A673 (cell line): ENCODE data around the gene PDE4B. TPM values are rescaled to one million over a fixed set of nuclear protein-coding genes. Genes with fewer than 3 reads are reported as not detected.

Source experiments
- BruUV-seq: library from RNA; stranded (reverse); fragments of 400-500 nt; replicated peaks from 2 replicates; lab custom pipeline; 2021; lab: Mats Ljungman, UMichigan
- CTCF ChIA-PET: fragments of 300-600 bp; sonication (Branson Sonifier 250); formaldehyde crosslinking; loops from one replicate; lab custom pipeline; 2022; ENCODE audit warnings: antibody characterized with exemption; lab: Charles Lee
- POLR2A ChIA-PET: fragments of 300-600 bp; sonication (Branson Sonifier 250); formaldehyde crosslinking; loops from one replicate; lab custom pipeline; 2022; ENCODE audit warnings: antibody characterized with exemption; ENCODE audit not compliant: low non-redundant PET; lab: Charles Lee
- DNase-seq: peaks from one replicate; pipeline ENCODE4 v3.0.0-alpha.2; 2015; ENCODE audit warnings: low spot score
- H3K27ac ChIP-seq: fragments of 200-600 bp; sonication (generic); 2 replicates; pipeline ENCODE4 v1.5.1; 2016; ENCODE audit warnings: mixed run types, low read depth, mild to moderate bottlenecking, mixed read lengths, antibody characterized with exemption, low read length; ENCODE audit not compliant: poor library complexity, severe bottlenecking
- H3K27me3 ChIP-seq: fragments of 200-600 bp; sonication (generic); replicated peaks from 2 replicates; pipeline ENCODE4 v1.6.1; 2017; ENCODE audit warnings: mixed run types, low read depth, mild to moderate bottlenecking, mixed read lengths, antibody characterized with exemption, low read length; ENCODE audit not compliant: insufficient read depth, poor library complexity
- H3K36me3 ChIP-seq: fragments of 200-600 bp; sonication (generic); 2 replicates; pipeline ENCODE4 v1.6.1; 2016; ENCODE audit warnings: mixed run types, mild to moderate bottlenecking, mixed read lengths, antibody characterized with exemption, low read length; ENCODE audit not compliant: insufficient read depth, poor library complexity, severe bottlenecking
- H3K4me1 ChIP-seq: fragments of 200-600 bp; sonication (generic); 2 replicates; pipeline ENCODE4 v1.6.1; 2017; ENCODE audit warnings: mixed run types, mild to moderate bottlenecking, mixed read lengths, antibody characterized with exemption, low read length; ENCODE audit not compliant: insufficient read depth, poor library complexity, severe bottlenecking
- H3K4me3 ChIP-seq: fragments of 200-600 bp; sonication (generic); 2 replicates; pipeline ENCODE4 v1.5.1; 2016; ENCODE audit warnings: low read depth, mixed run types, mild to moderate bottlenecking, mixed read lengths, low read length; ENCODE audit not compliant: poor library complexity, severe bottlenecking
- H3K9me3 ChIP-seq: fragments of 200-600 bp; sonication (generic); 2 replicates; pipeline ENCODE4 v1.6.1; 2016; ENCODE audit warnings: mixed run types, low read depth, mild to moderate bottlenecking, mixed read lengths, antibody characterized with exemption, low read length; ENCODE audit not compliant: poor library complexity, severe bottlenecking
- EZH2 ChIP-seq: fragments of 200-600 bp; sonication (generic); IDR thresholded peaks from 2 replicates; pipeline ENCODE4 v1.6.1; 2017; ENCODE audit warnings: borderline replicate concordance, low read depth, mild to moderate bottlenecking, mixed read lengths, antibody characterized with exemption, low read length; ENCODE audit not compliant: poor library complexity, severe bottlenecking
- intact Hi-C: fragments of 100-400 bp; cut with micrococcal nuclease; formaldehyde crosslinking; loops from one replicate; pipeline ENCODE4 v1.10.0; 2022; ENCODE audit not compliant: unreplicated experiment
- total RNA-seq: library from RNA; stranded (reverse); gene quantifications from 2 replicates; pipeline ENCODE4 v1.2.3, GENCODE V29; 2021
- TF ChIP-seq, protein P1 (sequence below): fragments of 300-800, 200-600 bp; sonication (generic); conservative IDR thresholded peaks from 2 replicates; pipeline ENCODE4 v1.5.1; 2017; ENCODE audit warnings: low read depth, mild to moderate bottlenecking, antibody characterized with exemption, low read length, moderate library complexity, mixed read lengths

Gene PDE4B
- total RNA-seq, 1 experiment from 2014 or later = 20.0 TPM

- Histone ChIP-seq H3K4me1 (no peaks in the 10 kb centered on the region), H3K4me3 (no peak overlapping the region), H3K27me3 (no peaks in the 10 kb centered on the region), H3K27ac (no peak overlapping the region), H3K36me3 (no peaks in the 10 kb centered on the region), H3K9me3 (no peaks in the 10 kb centered on the region)
- POLR2A ChIA-PET = no interaction called here
- DNase-seq = no peak
- TF ChIP-seq EZH2 = no peak
- TF ChIP-seq, protein P1, sequence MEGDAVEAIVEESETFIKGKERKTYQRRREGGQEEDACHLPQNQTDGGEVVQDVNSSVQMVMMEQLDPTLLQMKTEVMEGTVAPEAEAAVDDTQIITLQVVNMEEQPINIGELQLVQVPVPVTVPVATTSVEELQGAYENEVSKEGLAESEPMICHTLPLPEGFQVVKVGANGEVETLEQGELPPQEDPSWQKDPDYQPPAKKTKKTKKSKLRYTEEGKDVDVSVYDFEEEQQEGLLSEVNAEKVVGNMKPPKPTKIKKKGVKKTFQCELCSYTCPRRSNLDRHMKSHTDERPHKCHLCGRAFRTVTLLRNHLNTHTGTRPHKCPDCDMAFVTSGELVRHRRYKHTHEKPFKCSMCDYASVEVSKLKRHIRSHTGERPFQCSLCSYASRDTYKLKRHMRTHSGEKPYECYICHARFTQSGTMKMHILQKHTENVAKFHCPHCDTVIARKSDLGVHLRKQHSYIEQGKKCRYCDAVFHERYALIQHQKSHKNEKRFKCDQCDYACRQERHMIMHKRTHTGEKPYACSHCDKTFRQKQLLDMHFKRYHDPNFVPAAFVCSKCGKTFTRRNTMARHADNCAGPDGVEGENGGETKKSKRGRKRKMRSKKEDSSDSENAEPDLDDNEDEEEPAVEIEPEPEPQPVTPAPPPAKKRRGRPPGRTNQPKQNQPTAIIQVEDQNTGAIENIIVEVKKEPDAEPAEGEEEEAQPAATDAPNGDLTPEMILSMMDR = no peak
- intact Hi-C loops = no loop called here
- CTCF ChIA-PET = no interaction called here
- BruUV-seq = no TSS peak
Observed at GRCh38 chr1:65946376-65946775, 153.7 kb downstream of the PDE4B start.

DNA sequence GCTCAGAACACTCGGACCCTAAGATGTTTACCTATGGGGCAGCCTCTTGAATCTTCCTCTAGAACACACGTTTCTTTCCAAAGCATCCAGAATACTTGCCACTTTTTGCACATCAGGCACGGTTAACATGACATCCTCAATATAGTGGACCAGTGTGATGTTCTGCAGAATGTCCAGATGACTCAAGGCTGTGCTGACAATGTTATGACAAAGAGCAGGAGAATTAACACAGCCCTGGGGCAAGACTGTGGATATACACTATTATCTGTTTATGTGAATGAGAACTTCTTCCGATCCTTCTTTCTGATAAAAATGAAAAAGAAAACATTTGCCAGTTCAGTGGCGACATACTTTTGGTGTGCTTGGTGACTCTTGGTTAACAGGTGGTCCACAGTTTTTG is 154.3 kb downstream of the PDE4B start:
- Histone ChIP-seq H3K27me3 (no peaks in the 10 kb centered on the region), H3K4me1 (no peaks in the 10 kb centered on the region), H3K9me3 (no peaks in the 10 kb centered on the region), H3K27ac (no peak overlapping the region), H3K4me3 (no peak overlapping the region), H3K36me3 (no peaks in the 10 kb centered on the region)
- no TSS peak for BruUV-seq
- DNase-seq = no peak
- intact Hi-C loops = no loop called here
- CTCF ChIA-PET = no interaction called here
- TF ChIP-seq, protein P1 = no peak
- no peak for TF ChIP-seq EZH2
- POLR2A ChIA-PET = no interaction called here

GRCh38 chr1:65948609-65949229 is 156.0 kb downstream of the PDE4B start:
- H3K4me3 ChIP-seq = no peak overlapping the region
- TF ChIP-seq, protein P1 = peak; percentile 29; the same call in 1 of the 2 replicates
- TF ChIP-seq EZH2 = no peak
- POLR2A ChIA-PET = no interaction called here
- H3K9me3 ChIP-seq = no peaks in the 10 kb centered on the region
- no TSS peak for BruUV-seq
- intact Hi-C loops = no loop called here
- no peaks in the 10 kb centered on the region for H3K27me3 ChIP-seq
- H3K27ac ChIP-seq = no peak overlapping the region
- no peaks in the 10 kb centered on the region for H3K4me1 ChIP-seq
- H3K36me3 ChIP-seq = no peaks in the 10 kb centered on the region
- DNase-seq = peak; percentile 12
- CTCF ChIA-PET = no interaction called here
